ENCODE measurements around the gene ABHD6. TPM values are rescaled to one million over a fixed set of nuclear protein-coding genes. Genes with fewer than 3 reads are reported as not detected.

Gene ABHD6
- total RNA-seq (2022; extraction: Qiagen RNA extraction), result 9.3 to 12.0 TPM (median 11.4 TPM) in 5 replicates

GRCh38 chr3:58237238-58237940, at the start of gene ABHD6:
Gene ABHD6, plus strand, starts transcription at chr3:58237792. Its CDS starts 18,795 bp downstream, at chr3:58256587.

GRCh38 chr3:58210761-58211460, 26.7 kb upstream of the ABHD6 start, which contains the start of gene DNASE1L3:
Gene DNASE1L3, minus strand, starts transcription at chr3:58210972. Its CDS starts 66 bp downstream, at chr3:58210906.

GRCh38 chr3:58305882-58306711, 68.5 kb downstream of the ABHD6 start, which contains the start of the genes HTD2 and RPP14:
Gene HTD2, plus strand, starts transcription at chr3:58306520. Its CDS starts 11,094 bp downstream, at chr3:58317614.
Gene RPP14, plus strand, starts transcription at chr3:58306245. Its CDS starts 4,085 bp downstream, at chr3:58310330.

GRCh38 chr3:58332575-58333188, 95.1 kb downstream of the ABHD6 start, which contains the start of gene PXK:
Gene PXK, plus strand, starts transcription at chr3:58332892. Its CDS starts 97 bp downstream, at chr3:58332989.

Other genes with a start within 250 kb of the ABHD6 start
- gene FLNB, start 229.4 kb upstream of the ABHD6 start, total RNA-seq (2022; extraction: Qiagen RNA extraction), result 305 to 409 TPM (median 403 TPM) in 5 replicates
- gene DNASE1L3, start 26.8 kb upstream of the ABHD6 start, total RNA-seq (2022; extraction: Qiagen RNA extraction), result 0.10 to 0.15 TPM (median 0.11 TPM) in 4 of 5 replicates, not detected in the other
- 11.1 to 13.0 TPM (median 11.6 TPM) in 5 replicates for gene RPP14, start 68.5 kb downstream of the ABHD6 start, total RNA-seq (2022; extraction: Qiagen RNA extraction)
- 6.4 to 7.4 TPM (median 6.9 TPM) in 5 replicates for gene HTD2, start 68.7 kb downstream of the ABHD6 start, total RNA-seq (2022; extraction: Qiagen RNA extraction)
- 3.8 to 6.5 TPM (median 5.9 TPM) in 5 replicates for gene PXK, start 95.1 kb downstream of the ABHD6 start, total RNA-seq (2022; extraction: Qiagen RNA extraction)
- 52.3 to 59.1 TPM (median 56.3 TPM) in 5 replicates for gene PDHB, start 196.0 kb downstream of the ABHD6 start, total RNA-seq (2022; extraction: Qiagen RNA extraction)

Data from A549 treated with dexamethasone at 1 μM for 4 hours (cell line).